GM03348 (cell line): ENCODE results near the gene MS4A18.
A peak's percentile ranks its signal among the peaks of the same experiment; 100 is the strongest.

ENCODE experiments used
- DNase-seq: peaks from one replicate; pipeline ENCODE4 v3.0.0; 2012; ENCODE audit warnings: low spot score

The MS4A18 gene

GRCh38 chr11:60767388-60767811, 42.9 kb downstream of the MS4A18 start:
- peak; percentile 46 for DNase-seq

GRCh38 chr11:60768202-60768601, 43.7 kb downstream of the MS4A18 start:
- DNase-seq, result no peak

- DNase-seq, result no peak
Observed at GRCh38 chr11:60769273-60769672, 44.8 kb downstream of the MS4A18 start.

GRCh38 chr11:60769811-60770210, 45.3 kb downstream of the MS4A18 start:
- no peak for DNase-seq

GRCh38 chr11:60771146-60771545, 46.6 kb downstream of the MS4A18 start:
- no peak for DNase-seq

GRCh38 chr11:60771879-60772525, 47.5 kb downstream of the MS4A18 start:
- no peak for DNase-seq

GRCh38 chr11:60772666-60773065, 48.1 kb downstream of the MS4A18 start:
- no peak for DNase-seq

- DNase-seq, result no peak
Observed at GRCh38 chr11:60774726-60775125, 50.2 kb downstream of the MS4A18 start.

- DNase-seq, result peak; percentile 92
Observed at GRCh38 chr11:60775420-60775961, 51.0 kb downstream of the MS4A18 start.

GRCh38 chr11:60776167-60776566, 51.6 kb downstream of the MS4A18 start:
- no peak for DNase-seq

- DNase-seq, result no peak
Observed at GRCh38 chr11:60777106-60777505, 52.6 kb downstream of the MS4A18 start.

GRCh38 chr11:60777572-60777971, 53.1 kb downstream of the MS4A18 start:
- peak; percentile 61 for DNase-seq

GRCh38 chr11:60780065-60780464, 55.5 kb downstream of the MS4A18 start:
- no peak for DNase-seq

- DNase-seq, result no peak
Observed at GRCh38 chr11:60780774-60781173, 56.3 kb downstream of the MS4A18 start.

- no peak for DNase-seq
Observed at GRCh38 chr11:60781286-60781980, 56.9 kb downstream of the MS4A18 start.

GRCh38 chr11:60781981-60782316, 57.4 kb downstream of the MS4A18 start:
- no peak for DNase-seq

GRCh38 chr11:60782393-60783140, 58.0 kb downstream of the MS4A18 start:
- DNase-seq, result no peak

- DNase-seq, result no peak
Observed at GRCh38 chr11:60783141-60783484, 58.6 kb downstream of the MS4A18 start.

GRCh38 chr11:60783911-60784310, 59.4 kb downstream of the MS4A18 start:
- DNase-seq, result no peak

- no peak for DNase-seq
Observed at GRCh38 chr11:60785136-60785535, 60.6 kb downstream of the MS4A18 start, which contains the start of gene MS4A10. Gene MS4A10 (plus strand): TSS chr11:60785333. CDS start chr11:60790336, 5,003 bp downstream.

- DNase-seq, result no peak
Observed at GRCh38 chr11:60785806-60786361, 61.4 kb downstream of the MS4A18 start.

- peak; percentile 51 for DNase-seq
Observed at GRCh38 chr11:60786811-60787567, 62.5 kb downstream of the MS4A18 start.
